HG03558 (cell line): ENCODE measurements around the gene NXPE1.

ENCODE experiments used
- ATAC-seq: cut with Tn5 transposase; IDR thresholded peaks from one replicate; pipeline ENCODE4 v1.9.1; 2021; ENCODE audit warnings: moderate number of reproducible peaks; ENCODE audit not compliant: unreplicated experiment; ENCODE audit errors: extremely low read depth

NXPE1 gene

GRCh38 chr11:114564831-114565230 is 5.2 kb upstream of the NXPE1 start:
- no peak for ATAC-seq

GRCh38 chr11:114563077-114563476 is 3.4 kb upstream of the NXPE1 start:
- ATAC-seq = no peak

- ATAC-seq = no peak
These were observed 2.7 kb upstream of the NXPE1 start for GRCh38 chr11:114562166-114562916.

DNA sequence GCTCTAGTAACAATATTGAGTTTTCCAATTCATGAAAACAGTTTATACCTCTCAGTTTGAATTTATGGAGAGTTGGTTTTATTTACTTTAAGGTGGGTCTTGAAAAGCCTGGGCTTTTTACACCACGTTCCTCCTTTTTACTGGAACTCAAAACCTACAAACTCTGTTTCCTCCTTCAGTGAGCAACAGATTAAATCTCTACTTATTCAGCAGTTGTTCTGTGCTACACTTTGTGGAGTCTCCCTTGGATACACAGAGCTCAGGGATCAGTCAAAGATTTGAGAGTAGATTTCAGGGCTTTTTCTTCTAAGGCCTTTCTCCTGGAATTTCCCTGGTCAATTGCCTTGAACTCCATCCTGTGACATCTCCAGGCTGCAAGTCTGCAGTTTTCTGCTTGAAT is 3.5 kb downstream of the NXPE1 start:
- ATAC-seq = no peak

DNA sequence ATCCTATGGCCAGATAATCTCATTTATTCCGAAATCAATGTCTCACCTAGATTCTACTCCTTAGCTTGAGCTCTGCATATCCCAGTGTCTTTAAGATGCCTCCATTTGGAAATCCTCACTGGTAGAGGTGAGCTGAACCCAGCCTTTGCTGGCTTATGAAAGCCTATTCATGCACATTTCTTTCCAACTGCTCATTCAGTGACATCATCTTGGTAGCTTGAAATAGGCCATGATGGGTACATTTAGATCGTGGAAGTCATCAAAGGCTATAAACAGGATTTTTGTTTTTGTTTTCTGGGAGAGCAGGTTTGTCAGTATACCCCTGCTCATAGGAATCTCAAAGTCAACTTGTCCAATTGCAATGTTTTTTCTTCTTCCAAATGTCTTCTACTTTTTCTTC is 6.0 kb downstream of the NXPE1 start:
- ATAC-seq = no peak

GRCh38 chr11:114551060-114551459 is 8.6 kb downstream of the NXPE1 start:
- no peak for ATAC-seq

DNA sequence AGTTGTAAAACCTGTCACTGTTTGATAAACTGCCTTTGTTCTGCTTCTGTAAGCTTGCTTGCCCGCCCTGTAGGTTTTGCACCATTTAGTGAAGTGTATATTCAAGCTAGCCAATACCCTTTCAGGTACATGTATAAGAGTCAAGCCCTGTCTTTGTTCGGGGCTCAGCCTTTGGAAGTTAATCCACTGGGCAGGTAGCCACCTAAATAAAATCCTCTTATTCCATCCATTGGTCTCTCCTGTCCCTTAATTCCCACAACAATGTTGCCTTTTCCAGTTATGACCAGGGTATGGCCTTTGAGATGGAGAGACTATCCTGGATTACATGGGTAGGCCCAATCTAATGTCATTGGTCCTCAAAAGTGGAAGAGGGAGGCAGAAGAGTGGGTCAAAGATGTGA is 34.0 kb downstream of the NXPE1 start:
- ATAC-seq = no peak

DNA sequence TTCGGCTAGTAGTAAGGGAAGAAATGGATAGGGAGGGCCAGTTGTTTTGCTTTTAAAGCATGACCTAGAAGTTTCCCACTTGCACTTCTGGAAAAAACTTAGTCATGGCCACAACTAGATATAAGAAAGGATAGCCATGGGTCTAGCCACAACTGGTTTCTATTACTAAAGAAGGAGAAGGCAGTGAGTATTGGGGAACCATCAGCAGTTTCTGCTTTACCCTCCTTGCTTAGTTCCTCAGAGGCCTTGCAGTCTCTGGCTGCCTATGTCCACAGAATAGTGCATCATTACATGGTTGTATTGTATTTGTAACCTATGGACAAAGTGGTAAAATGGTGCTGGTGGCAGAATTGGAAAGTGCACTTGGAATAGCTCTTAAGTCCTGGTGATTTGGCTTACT is 35.6 kb downstream of the NXPE1 start:
- no peak for ATAC-seq

- no peak for ATAC-seq
These were observed 36.9 kb downstream of the NXPE1 start for GRCh38 chr11:114522818-114523217.

DNA sequence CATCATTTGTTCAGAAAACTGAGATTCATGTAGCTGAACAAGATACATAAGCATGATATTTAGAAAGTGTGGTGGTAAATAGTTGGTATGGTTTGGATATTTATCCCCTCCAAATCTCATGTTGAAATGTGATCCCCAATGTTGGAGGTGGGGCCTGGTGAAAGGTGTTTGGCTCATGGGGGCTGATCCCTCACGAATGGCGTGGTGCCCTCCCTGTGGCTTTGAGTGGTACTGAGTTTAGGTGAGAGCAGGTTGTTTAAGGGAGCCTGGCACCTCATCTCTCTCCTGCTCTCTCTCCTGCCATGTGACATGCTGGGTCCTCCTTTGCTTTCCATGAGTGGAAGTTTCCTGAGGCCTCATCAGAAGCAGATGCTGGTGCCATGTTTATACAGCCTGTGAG is 48.1 kb downstream of the NXPE1 start:
- no peak for ATAC-seq

DNA sequence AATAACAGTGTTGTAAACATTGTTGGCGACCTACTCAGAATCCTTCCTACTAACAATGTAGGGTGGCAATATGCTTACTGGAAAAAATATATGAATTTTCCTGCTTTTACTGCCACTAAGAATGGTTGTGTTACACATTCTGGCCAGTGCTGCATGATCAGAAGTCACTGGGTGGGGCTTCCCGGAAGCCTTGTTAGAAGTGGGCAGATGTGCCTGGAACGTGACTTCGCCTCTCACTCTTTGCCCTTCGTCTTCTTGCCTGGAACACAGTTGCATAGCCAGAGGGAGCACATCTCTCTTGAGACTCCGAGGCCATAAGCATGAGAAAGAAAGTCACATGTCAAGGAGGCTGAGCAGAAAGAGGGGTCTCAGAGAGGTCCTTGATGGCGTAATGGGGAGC is 48.6 kb downstream of the NXPE1 start:
- ATAC-seq = no peak

DNA sequence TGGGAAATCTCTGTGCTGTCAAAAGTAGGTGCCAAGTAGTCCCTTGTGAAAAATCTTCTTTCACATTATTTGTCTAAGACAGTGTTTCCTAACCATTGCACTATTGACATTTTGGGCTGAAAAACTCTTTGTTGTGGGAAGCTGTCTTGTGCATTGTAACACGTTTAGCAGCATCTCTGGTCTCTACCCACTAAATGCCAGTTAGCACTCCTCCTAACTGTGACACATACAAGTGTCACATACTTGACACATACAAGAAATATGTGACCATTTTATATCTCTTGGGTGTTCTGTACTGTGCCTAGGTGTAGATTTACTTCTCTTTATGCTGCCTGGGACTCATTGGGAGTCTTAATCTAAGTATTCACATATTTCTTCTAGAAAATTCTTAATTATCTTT is 57.8 kb downstream of the NXPE1 start:
- no peak for ATAC-seq

- no peak for ATAC-seq
These were observed 59.9 kb downstream of the NXPE1 start for GRCh38 chr11:114499756-114500155.

DNA sequence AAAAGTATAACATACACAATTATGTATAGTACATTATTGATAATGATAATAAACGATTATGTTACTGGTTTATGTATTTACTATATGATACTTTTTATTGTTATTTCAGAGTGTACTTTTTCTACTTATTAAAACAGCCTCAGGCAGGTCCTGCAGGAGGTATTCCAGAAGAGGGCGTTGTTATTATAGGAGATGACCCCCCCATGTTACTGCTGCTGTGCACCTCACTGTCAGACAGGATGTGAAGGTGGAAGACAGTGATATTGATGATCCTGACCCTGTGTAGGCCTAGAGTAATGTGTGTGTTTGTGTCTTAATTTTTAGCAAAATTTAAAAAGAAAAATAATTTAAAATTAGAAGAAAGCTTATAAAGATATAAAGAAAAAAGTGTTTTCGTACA is 62.8 kb downstream of the NXPE1 start:
- no peak for ATAC-seq

DNA sequence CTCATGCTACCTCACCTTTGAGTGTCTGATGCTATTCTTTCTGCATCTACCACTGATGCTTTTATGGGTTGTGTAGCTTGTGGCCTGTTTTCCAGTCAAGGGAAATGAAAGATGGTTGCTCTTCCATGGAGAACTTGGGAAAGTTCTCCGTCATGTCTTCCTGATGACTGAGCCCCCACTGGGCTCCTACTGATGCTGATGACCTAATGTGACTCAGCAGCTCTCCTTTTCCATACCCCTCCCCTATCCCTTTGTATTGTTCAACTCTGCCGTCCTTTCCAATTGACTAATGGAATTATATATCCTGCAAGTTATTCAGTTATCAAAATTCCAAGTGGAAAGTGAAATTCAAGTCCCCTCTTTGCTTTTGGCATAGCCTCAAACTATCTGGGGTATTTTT is 75.8 kb downstream of the NXPE1 start:
- no peak for ATAC-seq

DNA sequence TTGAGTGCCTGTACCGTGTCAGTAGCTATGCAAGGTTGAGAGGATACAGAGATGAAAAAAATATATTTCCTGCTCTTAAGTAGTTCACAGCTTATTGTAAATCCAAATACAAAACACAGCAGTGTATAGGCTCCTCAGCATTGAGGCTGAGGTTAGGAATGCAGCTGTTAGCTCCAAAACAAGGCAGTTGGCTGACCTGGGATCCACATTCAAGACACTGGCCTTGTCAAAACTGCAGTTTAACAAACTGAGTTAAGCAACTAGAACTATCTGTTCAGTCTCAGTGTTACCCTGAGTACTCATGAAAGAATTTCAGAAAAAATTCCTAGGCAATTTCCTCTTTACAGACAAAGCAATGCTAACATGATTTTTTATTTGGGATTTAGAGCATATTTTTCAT is 77.6 kb downstream of the NXPE1 start:
- no peak for ATAC-seq

GRCh38 chr11:114479331-114479730 is 80.3 kb downstream of the NXPE1 start:
- no peak for ATAC-seq

DNA sequence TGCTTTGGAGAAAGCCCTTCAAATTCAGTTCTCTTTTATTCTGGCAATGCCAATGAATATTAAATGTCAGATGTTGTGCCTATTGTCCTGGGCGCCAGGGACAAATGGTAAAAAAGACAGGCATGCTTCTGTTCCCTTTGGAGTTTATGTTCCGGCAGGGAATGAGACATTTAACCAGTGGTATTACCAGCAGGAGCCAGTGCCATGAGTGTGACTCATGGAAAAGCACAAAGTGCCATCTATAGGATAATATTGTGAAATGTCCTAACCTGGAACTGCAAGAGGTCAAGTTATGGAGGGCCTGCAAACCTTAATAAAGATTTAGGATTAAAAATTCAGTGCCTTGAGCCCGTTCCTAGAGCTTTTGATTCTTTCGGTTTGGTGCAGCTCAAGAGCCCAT is 80.9 kb downstream of the NXPE1 start:
- no peak for ATAC-seq

DNA sequence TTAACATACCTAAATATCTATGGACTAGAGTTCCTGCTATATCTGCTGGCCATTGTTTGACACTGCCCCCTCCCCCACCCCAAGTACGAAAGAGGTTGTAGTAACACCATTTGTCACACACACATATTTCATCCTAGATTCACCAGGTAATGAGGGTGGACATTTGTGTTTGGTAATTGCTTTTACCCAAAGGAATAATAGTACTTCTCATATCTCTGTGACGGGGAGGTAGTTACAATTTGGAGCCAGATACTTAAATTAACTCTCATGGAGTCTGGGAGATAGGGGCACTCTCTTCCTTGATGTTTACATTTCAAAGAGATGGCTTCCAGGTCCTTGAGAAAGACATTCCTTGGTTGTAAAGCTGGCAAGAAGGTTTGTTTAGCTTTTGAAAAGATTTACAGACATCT is 81.7 kb downstream of the NXPE1 start:
- no peak for ATAC-seq

DNA sequence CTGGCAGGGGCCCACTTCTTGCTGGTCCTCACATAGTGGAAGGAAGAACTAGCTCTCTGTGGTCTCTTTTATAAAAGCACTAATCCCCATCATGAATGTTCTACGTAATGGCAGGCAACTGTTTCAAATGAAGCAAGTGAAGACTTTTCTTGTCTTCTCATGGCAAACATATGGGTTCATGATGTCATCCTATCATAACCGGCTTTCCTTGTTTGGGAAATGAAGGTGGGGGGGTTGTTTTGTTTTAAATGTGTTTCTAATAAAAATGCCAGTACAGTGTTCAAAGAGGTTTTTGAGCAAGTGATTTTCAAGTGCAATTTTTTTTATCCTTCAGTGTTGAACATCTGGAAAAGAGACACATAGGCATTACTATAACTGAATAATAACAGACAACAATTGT is 87.0 kb downstream of the NXPE1 start:
- ATAC-seq = no peak
